LHCN-M2 (cell line): ENCODE measurements around the gene FIP1L1. TPM values are rescaled to one million over a fixed set of nuclear protein-coding genes. Genes with fewer than 3 reads are reported as not detected.

Experiments used
- DNase-seq: peaks from one replicate; pipeline ENCODE4 v3.0.0-alpha.2; 2012; ENCODE audit warnings: low read depth
- total RNA-seq: library from RNA; depleted of rRNA; stranded (reverse); fragments of >200 nt; gene quantifications from 2 replicates; pipeline ENCODE4 v1.2.3, GENCODE V29; 2014; rRNA removed

The FIP1L1 gene
- total RNA-seq, 1 experiment from 2014 or later: 44.1 TPM

DNA sequence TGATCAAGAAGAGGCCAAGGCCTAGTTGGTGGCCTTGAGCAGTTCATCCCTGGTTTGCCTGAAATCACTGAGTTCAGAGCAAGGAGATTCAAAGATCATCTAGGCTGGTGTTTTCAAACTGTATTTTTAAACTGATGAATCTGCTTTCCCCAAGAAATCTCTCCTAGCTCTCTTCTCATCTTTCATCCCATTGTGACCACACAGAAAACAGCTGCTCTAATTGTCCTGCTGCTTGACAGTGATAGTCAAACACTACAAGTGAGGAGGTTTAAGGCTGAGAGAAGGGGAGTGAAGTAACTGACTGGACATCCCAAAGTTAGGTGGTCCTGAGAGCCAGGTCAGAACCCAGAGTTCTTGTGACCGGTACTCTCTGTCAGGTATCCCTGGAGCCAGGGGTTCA, 122.3 kb downstream of the FIP1L1 start:
- peak; percentile 83 for DNase-seq

DNA sequence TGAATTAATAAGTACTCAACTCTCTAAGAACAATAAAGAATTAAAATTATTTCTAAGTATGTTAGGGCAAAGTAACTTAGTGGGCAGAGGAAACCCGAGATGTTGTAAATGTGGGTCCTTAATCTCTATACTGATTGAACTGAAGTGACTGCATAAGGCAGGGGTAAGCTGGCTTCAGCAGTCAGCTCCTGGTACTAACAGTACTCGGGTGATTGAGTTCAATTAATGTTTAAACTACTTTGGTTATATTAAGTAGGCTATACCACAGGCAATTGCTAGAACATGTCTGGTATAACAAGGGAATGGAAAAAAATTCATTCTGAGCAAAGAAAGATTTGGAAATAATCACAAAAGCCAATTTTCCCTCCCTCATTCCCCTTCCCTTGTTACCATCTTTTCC, 123.1 kb downstream of the FIP1L1 start:
- no peak for DNase-seq

DNA sequence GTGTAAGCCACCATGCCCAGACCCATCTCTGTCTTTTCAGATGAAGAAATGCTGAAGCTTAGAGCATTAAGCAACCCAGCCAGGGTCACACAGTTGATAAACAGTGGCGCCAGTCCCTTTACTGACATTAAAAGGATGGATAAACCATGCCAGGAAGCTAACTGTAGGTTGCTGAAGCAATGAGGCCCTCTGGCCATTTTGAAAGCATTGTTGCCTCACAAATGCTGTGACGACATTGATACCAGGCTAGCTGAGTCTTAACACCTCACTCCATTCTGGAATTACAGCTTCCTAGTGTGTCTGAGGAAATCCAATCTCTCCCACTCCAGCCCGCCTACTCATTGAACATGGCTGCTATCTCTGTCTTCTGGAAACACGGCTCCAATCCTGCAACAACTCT, 124.1 kb downstream of the FIP1L1 start:
- DNase-seq: no peak

DNA sequence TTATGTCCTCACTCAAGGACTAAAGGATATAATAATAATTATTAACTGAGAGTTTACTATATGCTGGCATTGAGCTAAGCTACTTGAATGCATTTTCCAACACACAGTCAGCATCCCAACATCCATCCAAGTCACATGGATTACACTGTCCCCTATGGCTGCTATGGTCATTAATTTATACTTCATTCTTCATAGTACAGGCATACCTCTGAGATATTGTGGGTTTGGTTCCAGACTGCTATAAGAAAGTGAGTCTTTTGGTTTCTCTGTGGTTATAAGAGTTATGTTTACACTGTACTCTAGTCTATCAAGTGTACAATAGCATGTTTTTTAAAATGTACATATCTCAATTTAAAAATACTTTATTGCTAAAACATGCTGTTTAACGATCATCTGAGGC, 124.7 kb downstream of the FIP1L1 start:
- DNase-seq: no peak

DNA sequence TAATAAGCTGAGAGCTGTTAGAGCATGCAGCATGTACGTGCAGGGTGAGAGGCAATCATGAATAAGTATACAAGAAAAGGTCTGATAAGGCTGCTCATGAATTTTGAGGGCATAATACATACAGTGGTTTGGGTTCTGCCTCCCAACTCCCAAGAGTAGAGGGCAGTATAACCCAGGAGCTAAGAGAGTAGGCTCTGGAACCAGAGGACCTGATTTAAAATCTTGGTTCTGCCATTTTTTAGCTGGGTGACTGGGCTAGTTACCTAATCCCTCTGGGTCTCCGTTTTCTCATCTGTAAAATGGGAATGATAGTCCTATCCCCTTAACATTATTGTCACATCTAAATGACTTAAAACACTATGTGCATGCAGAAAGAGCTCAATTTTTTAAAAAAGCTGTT, 128.5 kb downstream of the FIP1L1 start:
- peak; percentile 17 for DNase-seq

DNA sequence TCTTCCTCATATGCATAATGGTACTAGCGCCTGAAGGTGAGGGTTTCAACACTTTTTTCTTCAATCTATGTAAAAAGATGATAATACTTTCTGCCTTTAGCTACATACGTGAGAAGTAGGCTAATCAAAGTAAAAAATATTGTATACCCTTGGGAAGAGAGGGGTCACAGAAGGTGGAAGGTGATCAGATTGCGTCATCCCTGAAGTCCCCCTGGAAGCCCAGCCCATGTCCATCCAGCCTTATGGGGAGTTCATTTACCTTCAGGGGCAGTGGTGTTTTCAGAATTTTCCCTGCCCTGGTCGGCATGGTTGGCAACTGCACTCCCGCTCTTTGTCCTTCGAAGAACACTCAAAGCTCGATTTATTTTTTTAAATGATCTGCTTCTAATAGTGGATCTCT, 129.6 kb downstream of the FIP1L1 start:
- DNase-seq: no peak

DNA sequence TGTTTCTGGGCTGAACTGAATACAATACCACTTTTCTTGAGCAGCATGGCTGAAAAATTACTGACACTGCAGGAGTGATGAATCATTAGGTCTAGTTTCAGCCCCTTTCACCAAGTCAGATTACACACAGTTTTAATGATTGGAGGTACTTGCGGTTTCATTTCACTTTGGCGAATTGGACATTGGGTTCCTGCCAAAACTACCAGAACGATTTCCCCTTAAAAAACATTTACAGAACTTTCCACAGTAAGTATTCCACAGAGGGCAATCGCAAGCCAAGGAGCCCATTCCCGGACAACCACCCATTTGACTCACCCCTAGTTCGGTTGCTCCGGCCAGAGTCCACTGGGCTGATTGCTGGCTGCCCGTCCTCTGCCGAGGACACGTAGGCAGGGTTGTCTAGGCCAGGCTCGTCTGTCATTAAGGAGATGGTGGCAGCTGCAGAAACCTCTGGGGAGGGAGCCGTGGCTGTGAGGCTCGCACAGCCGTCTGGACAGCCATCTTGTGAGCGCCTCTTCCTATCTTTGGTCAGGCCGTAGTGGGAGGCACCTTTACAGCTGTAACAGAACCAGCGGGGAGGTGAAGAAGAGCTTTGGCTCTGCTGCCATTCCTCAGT, 130.3 kb downstream of the FIP1L1 start:
- peak; percentile 96 for DNase-seq

DNA sequence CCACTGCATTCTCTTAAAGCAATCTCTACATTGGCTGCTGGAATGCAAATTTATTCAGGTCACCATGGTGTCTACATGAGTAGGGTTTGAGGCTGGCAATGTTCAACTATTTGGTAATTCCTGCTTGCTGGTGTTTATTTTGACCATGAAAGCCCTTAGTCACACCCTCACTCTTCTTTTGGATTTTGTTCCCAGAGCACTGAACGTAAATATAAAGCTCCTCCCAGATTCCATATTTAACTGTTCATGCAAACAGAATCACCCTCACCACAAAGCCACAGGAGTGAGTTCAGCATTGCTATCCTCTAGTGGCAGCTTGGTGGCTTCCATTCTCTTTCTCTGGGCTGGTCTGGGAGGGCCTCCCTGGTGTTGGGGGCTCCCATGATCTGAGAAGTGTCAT, 131.0 kb downstream of the FIP1L1 start:
- DNase-seq: peak; percentile 82

DNA sequence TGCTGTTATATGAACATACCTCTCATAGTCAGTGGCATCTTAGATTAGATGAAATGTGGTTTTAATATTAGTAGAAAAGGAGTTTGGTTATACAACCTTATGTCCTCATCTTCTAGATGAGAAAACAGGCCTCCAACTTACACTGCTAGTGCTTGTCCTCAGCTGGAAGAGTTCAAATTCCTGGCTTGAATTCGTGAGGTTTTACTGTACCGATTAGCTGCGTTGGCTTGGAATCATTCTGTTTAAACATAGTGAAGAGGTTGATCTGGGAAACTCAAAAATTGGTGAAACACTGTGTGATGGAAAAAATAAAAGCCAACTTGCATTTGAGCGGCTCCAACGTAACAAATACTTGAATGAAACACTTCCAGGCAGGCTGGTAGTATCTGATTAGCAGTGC, 132.9 kb downstream of the FIP1L1 start:
- DNase-seq: no peak

Other genes starting within 250 kb of the FIP1L1 start
- 18.8 and 21.4 TPM in 2 replicates for gene SCFD2, start 11.6 kb upstream of the FIP1L1 start, total RNA-seq
- 10.8 and 15.0 TPM in 2 replicates for gene LNX1, start 213.8 kb downstream of the FIP1L1 start, total RNA-seq